ENCODE results near the gene STOML1.

DNA sequence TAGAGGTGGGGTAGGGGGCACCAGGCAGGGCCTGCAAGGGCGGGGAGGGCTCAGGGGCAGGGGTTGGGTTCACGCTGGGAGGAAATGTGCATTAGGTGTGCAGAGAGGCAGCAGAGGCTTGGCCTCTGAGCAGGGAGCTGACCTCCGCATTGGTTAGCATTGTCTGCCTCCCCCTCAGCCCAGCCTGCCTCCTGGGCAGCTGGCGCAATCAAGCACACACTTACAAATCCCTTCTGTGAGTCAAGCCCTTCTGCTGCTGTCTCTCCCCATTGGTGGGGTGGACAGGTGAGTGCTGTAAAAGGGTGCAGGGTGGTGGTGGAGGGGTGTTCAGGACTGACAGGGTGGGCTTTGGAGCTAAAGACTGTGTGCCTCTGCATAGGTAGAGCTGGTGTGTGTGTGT, 56.5 kb downstream of the STOML1 start:
- TF ChIP-seq POLR2AphosphoS5 (IDR thresholded peaks at IDR 0.05; ENCODE audit: low read depth, low read length) (no peak), TAF1 (IDR thresholded peaks at IDR 0.05; ENCODE audit: borderline replicate concordance, insufficient read depth, low read length) (no peak), FOXP2 (optimal IDR thresholded peaks at IDR 0.05; ENCODE audit: borderline replicate concordance, extremely low read depth, extremely low read length, insufficient read depth) (no peak)
- TF ChIP-seq, protein P1, sequence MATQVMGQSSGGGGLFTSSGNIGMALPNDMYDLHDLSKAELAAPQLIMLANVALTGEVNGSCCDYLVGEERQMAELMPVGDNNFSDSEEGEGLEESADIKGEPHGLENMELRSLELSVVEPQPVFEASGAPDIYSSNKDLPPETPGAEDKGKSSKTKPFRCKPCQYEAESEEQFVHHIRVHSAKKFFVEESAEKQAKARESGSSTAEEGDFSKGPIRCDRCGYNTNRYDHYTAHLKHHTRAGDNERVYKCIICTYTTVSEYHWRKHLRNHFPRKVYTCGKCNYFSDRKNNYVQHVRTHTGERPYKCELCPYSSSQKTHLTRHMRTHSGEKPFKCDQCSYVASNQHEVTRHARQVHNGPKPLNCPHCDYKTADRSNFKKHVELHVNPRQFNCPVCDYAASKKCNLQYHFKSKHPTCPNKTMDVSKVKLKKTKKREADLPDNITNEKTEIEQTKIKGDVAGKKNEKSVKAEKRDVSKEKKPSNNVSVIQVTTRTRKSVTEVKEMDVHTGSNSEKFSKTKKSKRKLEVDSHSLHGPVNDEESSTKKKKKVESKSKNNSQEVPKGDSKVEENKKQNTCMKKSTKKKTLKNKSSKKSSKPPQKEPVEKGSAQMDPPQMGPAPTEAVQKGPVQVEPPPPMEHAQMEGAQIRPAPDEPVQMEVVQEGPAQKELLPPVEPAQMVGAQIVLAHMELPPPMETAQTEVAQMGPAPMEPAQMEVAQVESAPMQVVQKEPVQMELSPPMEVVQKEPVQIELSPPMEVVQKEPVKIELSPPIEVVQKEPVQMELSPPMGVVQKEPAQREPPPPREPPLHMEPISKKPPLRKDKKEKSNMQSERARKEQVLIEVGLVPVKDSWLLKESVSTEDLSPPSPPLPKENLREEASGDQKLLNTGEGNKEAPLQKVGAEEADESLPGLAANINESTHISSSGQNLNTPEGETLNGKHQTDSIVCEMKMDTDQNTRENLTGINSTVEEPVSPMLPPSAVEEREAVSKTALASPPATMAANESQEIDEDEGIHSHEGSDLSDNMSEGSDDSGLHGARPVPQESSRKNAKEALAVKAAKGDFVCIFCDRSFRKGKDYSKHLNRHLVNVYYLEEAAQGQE (IDR thresholded peaks at IDR 0.05; ENCODE audit: insufficient read depth in 1 of 2, low read depth in 2 of 2, low read length in 2 of 2) = no peak

Measured in PFSK-1 (cell line).